Measurements from ENCODE around the gene WDR27. TPM values are rescaled to one million over a fixed set of nuclear protein-coding genes. Genes with fewer than 3 reads are reported as not detected.

The WDR27 gene
- total RNA-seq, 2 experiments from 2014 or later: 77.2 to 108 TPM

DNA sequence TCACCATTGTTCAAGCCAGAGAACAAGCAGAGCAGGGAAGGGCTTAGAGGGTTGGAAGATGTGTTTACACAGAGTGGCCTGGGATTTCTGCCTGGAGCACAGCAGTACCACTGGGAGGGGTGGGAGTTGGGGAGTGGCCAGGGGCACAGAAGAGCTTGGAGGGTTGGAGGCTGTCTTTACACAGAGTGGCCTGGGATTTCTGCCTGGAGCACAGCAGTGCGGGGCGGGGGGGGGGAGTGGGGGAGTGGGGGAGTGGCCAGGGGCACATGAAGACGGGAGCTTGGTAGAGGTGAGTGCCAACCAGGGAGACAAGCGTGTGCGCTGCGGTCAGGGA is 50.9 kb downstream of the WDR27 start:
- CTCF ChIA-PET (ENCODE audit: unreplicated experiment): no interaction called here
- no TSS peak for BruUV-seq (replicated peaks)

DNA sequence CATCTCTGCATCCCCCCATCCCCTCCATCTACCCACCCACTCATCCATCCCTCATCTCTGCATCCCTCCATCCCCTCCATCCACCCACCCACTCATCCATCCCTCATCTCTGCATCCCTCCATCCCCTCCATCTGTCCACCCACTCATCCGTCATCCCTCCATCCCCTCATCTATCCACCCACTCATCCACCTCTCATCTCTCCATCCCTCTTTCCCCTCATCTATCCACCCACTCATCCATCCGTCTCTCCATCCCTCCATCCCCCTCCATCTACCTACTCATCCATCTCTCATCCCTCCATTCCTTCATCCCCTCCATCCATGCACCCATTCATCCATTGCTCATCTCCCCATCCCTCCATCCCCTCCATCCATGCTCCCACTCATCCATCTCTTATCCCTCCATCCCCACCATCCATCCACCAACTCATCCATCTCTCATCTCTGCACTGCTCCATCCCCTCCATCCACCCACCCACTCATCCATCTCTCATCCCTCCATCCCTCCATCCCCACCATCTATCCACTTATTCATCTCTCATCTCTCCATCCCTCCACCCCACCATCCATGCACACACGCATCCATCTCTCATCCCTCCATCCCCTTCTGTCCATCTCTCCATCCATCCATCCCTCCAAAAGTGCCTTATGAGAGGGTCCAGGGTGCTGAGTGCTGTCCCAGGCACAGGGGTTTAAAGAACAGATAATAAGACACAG is 51.4 kb downstream of the WDR27 start:
- Histone ChIP-seq H3K9me2 (ENCODE audit: insufficient read depth, low read length) (no peaks in the 10 kb centered on the region), H3K4me2 (ENCODE audit: low read length) (no peak overlapping the region), H3K36me3 (ENCODE audit: insufficient read depth, low read length) (peaks cover 28% of the 10 kb centered on the region), H2AFZ (ENCODE audit: low read length) (no peak overlapping the region), H3K4me1 (ENCODE audit: insufficient read depth, low read length, poor library complexity, severe bottlenecking) (no peaks in the 10 kb centered on the region), H3K79me2 (ENCODE audit: insufficient read depth, low read depth, low read length) (no peaks in the 10 kb centered on the region), H3K4me3 (ENCODE audit: low read depth, low read length, poor library complexity, severe bottlenecking) (no peak overlapping the region), H3K27ac (ENCODE audit: low read depth, low read length, poor library complexity, severe bottlenecking) (no peak overlapping the region), H3K9me3 (ENCODE audit: low read length) (no peaks in the 10 kb centered on the region), H4K20me1 (ENCODE audit: insufficient read depth, low read length) (no peaks in the 10 kb centered on the region)
- ChIA-PET POLR2A (no interaction called here), CTCF (ENCODE audit: unreplicated experiment) (no interaction called here)
- BruUV-seq (replicated peaks): no TSS peak
- DNase-seq (ENCODE audit: low spot score): no peak
- TF ChIP-seq EZH2phosphoT487 (IDR thresholded peaks at IDR 0.05; ENCODE audit: borderline replicate concordance, low read depth, low read length): no peak
- TF ChIP-seq, protein P1, sequence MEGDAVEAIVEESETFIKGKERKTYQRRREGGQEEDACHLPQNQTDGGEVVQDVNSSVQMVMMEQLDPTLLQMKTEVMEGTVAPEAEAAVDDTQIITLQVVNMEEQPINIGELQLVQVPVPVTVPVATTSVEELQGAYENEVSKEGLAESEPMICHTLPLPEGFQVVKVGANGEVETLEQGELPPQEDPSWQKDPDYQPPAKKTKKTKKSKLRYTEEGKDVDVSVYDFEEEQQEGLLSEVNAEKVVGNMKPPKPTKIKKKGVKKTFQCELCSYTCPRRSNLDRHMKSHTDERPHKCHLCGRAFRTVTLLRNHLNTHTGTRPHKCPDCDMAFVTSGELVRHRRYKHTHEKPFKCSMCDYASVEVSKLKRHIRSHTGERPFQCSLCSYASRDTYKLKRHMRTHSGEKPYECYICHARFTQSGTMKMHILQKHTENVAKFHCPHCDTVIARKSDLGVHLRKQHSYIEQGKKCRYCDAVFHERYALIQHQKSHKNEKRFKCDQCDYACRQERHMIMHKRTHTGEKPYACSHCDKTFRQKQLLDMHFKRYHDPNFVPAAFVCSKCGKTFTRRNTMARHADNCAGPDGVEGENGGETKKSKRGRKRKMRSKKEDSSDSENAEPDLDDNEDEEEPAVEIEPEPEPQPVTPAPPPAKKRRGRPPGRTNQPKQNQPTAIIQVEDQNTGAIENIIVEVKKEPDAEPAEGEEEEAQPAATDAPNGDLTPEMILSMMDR (conservative IDR thresholded peaks at IDR 0.05; ENCODE audit: low read length): no peak
- intact Hi-C loops (cut with micrococcal nuclease; ENCODE audit: unreplicated experiment): no loop called here

More for the DNA sequence above, 50.9 kb downstream of the WDR27 start:
- intact Hi-C loops (cut with micrococcal nuclease; ENCODE audit: unreplicated experiment): no loop called here
- no peak overlapping the region for H3K27ac ChIP-seq (ENCODE audit: low read depth, low read length, poor library complexity, severe bottlenecking)
- POLR2A ChIA-PET: no interaction called here
- no peaks in the 10 kb centered on the region for H3K79me2 ChIP-seq (ENCODE audit: insufficient read depth, low read depth, low read length)
- H3K36me3 ChIP-seq (ENCODE audit: insufficient read depth, low read length): peaks cover 32% of the 10 kb centered on the region
- H2AFZ ChIP-seq (ENCODE audit: low read length): no peak overlapping the region
- no peak overlapping the region for H3K4me3 ChIP-seq (ENCODE audit: low read depth, low read length, poor library complexity, severe bottlenecking)
- TF ChIP-seq EZH2phosphoT487 (IDR thresholded peaks at IDR 0.05; ENCODE audit: borderline replicate concordance, low read depth, low read length): no peak
- TF ChIP-seq, protein P1 (conservative IDR thresholded peaks at IDR 0.05; ENCODE audit: low read length): no peak
- DNase-seq (ENCODE audit: low spot score): no peak
- no peaks in the 10 kb centered on the region for H3K4me1 ChIP-seq (ENCODE audit: insufficient read depth, low read length, poor library complexity, severe bottlenecking)
- no peaks in the 10 kb centered on the region for H4K20me1 ChIP-seq (ENCODE audit: insufficient read depth, low read length)
- no peak overlapping the region for H3K4me2 ChIP-seq (ENCODE audit: low read length)
- H3K9me3 ChIP-seq (ENCODE audit: low read length): no peaks in the 10 kb centered on the region
- no peaks in the 10 kb centered on the region for H3K9me2 ChIP-seq (ENCODE audit: insufficient read depth, low read length)

DNA sequence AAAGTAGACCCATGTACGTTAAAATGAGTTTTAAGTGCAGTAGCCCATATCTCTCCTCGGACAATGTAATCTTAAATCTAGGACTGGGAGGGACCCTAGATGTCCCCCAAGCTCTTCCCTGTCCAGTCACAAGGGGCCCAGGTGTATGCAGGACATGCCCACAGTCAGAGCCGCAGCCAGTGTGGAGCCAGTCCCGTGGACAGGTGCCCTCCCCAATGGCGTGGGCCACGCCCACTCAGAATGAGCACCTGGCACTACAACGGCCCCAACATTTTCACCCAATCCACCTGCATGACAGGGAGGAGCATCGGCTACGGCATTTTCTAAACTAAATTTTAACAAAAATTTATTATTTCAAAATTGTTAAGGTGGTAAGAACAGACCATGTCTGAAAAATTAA is 53.2 kb downstream of the WDR27 start:
- no peaks in the 10 kb centered on the region for H3K4me1 ChIP-seq (ENCODE audit: insufficient read depth, low read length, poor library complexity, severe bottlenecking)
- H2AFZ ChIP-seq (ENCODE audit: low read length): no peak overlapping the region
- H3K9me3 ChIP-seq (ENCODE audit: low read length): no peaks in the 10 kb centered on the region
- BruUV-seq (replicated peaks): no TSS peak
- POLR2A ChIA-PET: no interaction called here
- H3K79me2 ChIP-seq (ENCODE audit: insufficient read depth, low read depth, low read length): no peaks in the 10 kb centered on the region
- TF ChIP-seq, protein P1 (conservative IDR thresholded peaks at IDR 0.05; ENCODE audit: low read length): no peak
- TF ChIP-seq EZH2phosphoT487 (IDR thresholded peaks at IDR 0.05; ENCODE audit: borderline replicate concordance, low read depth, low read length): no peak
- intact Hi-C loops (cut with micrococcal nuclease; ENCODE audit: unreplicated experiment): no loop called here
- no peak overlapping the region for H3K4me3 ChIP-seq (ENCODE audit: low read depth, low read length, poor library complexity, severe bottlenecking)
- DNase-seq (ENCODE audit: low spot score): no peak
- CTCF ChIA-PET (ENCODE audit: unreplicated experiment): no interaction called here
- H3K36me3 ChIP-seq (ENCODE audit: insufficient read depth, low read length): peaks cover 10% of the 10 kb centered on the region
- no peak overlapping the region for H3K4me2 ChIP-seq (ENCODE audit: low read length)
- no peaks in the 10 kb centered on the region for H3K9me2 ChIP-seq (ENCODE audit: insufficient read depth, low read length)
- H4K20me1 ChIP-seq (ENCODE audit: insufficient read depth, low read length): no peaks in the 10 kb centered on the region
- no peak overlapping the region for H3K27ac ChIP-seq (ENCODE audit: low read depth, low read length, poor library complexity, severe bottlenecking)
